Activated naive CD4-positive, alpha-beta T cell treated with anti-CD3 and anti-CD28 coated beads, Interleukin-2, amount 10 ng/mL, durations not matched to agents 7 days and 5 days (primary cell): ENCODE data around the gene JTB.
A peak's percentile ranks its signal among the peaks of the same experiment; 100 is the strongest.

Experiments
- CTCF ChIA-PET: fragments of 350-600 bp; sonication (Branson Sonifier 250); formaldehyde crosslinking; loops from one replicate; lab custom pipeline; 2021; ENCODE audit warnings: antibody characterized with exemption; lab: Charles Lee
- DNase-seq: peaks from one replicate; pipeline ENCODE4 v3.0.0-alpha.2; 2020
- H3K27ac Mint-ChIP-seq: one replicate; pipeline ENCODE4 v1.8.0; 2021; ENCODE audit warnings: mild to moderate bottlenecking, moderate library complexity, mixed read lengths
- H3K27me3 Mint-ChIP-seq: one replicate; pipeline ENCODE4 v1.8.0; 2021; ENCODE audit warnings: mild to moderate bottlenecking, mixed read lengths
- H3K36me3 Mint-ChIP-seq: one replicate; pipeline ENCODE4 v1.8.0; 2021; ENCODE audit warnings: mixed read lengths
- H3K4me1 Mint-ChIP-seq: one replicate; pipeline ENCODE4 v1.8.0; 2021; ENCODE audit warnings: mixed read lengths
- H3K4me3 Mint-ChIP-seq: one replicate; pipeline ENCODE4 v1.8.0; 2021; ENCODE audit warnings: mild to moderate bottlenecking, moderate library complexity, mixed read lengths
- H3K9me3 Mint-ChIP-seq: one replicate; pipeline ENCODE4 v1.8.0; 2021; ENCODE audit warnings: mixed read lengths

Gene JTB

GRCh38 chr1:153957744-153958110 is 19.7 kb downstream of the JTB start:
- H3K36me3 Mint-ChIP-seq: peaks cover 38% of the 10 kb centered on the region
- H3K4me1 Mint-ChIP-seq: peaks cover 70% of the 10 kb centered on the region
- CTCF ChIA-PET: interaction anchor here (0.9 to 2.5 kb wide), 3 partner anchors 10 to 29 kb away, joined by 3 to 10 read pairs (median 6); partner anchors contain the start of genes CREB3L4 and RAB13
- H3K27ac Mint-ChIP-seq: peak overlapping the region; percentile 96
- DNase-seq: peak; percentile 63
- no peaks in the 10 kb centered on the region for H3K9me3 Mint-ChIP-seq
- H3K4me3 Mint-ChIP-seq: peak overlapping the region; percentile 98
- no peaks in the 10 kb centered on the region for H3K27me3 Mint-ChIP-seq

- H3K36me3 Mint-ChIP-seq: peaks cover 40% of the 10 kb centered on the region
- H3K4me1 Mint-ChIP-seq: peaks cover 64% of the 10 kb centered on the region
- CTCF ChIA-PET: interaction anchor here (0.7 to 2.7 kb wide), 6 partner anchors 9 to 188 kb away, joined by 3 to 10 read pairs (median 6); partner anchors contain the start of genes DENND4B, GATAD2B and RAB13
Measured at GRCh38 chr1:153956997-153957715, 20.3 kb downstream of the JTB start.

GRCh38 chr1:153954826-153955225 is 22.6 kb downstream of the JTB start:
- no peak for DNase-seq
- H3K4me3 Mint-ChIP-seq: no peak overlapping the region
- no peaks in the 10 kb centered on the region for H3K27me3 Mint-ChIP-seq
- peaks cover 50% of the 10 kb centered on the region for H3K36me3 Mint-ChIP-seq
- peak overlapping the region; percentile 77 for H3K27ac Mint-ChIP-seq
- CTCF ChIA-PET: interaction anchor here (0.6 to 2.7 kb wide), 2 partner anchors 8 to 10 kb away, joined by 3 to 9 read pairs; partner anchors contain the start of gene DENND4B
- H3K9me3 Mint-ChIP-seq: no peaks in the 10 kb centered on the region
- peaks cover 51% of the 10 kb centered on the region for H3K4me1 Mint-ChIP-seq

More at GRCh38 chr1:153956997-153957715, 20.3 kb downstream of the JTB start:
- no peaks in the 10 kb centered on the region for H3K9me3 Mint-ChIP-seq
- H3K27ac Mint-ChIP-seq: peak overlapping the region; percentile 96
- H3K4me3 Mint-ChIP-seq: peak overlapping the region; percentile 98
- no peaks in the 10 kb centered on the region for H3K27me3 Mint-ChIP-seq
- no peak for DNase-seq

- DNase-seq: no peak
Measured at GRCh38 chr1:153953859-153954365, 23.6 kb downstream of the JTB start.

GRCh38 chr1:153951801-153952200 is 25.7 kb downstream of the JTB start:
- Mint-ChIP-seq H3K36me3 (peaks cover 60% of the 10 kb centered on the region), H3K4me1 (peaks cover 42% of the 10 kb centered on the region), H3K4me3 (no peak overlapping the region), H3K27me3 (no peaks in the 10 kb centered on the region), H3K9me3 (no peaks in the 10 kb centered on the region), H3K27ac (no peak overlapping the region)
- CTCF ChIA-PET: no interaction called here
- no peak for DNase-seq

More at GRCh38 chr1:153953859-153954365, 23.6 kb downstream of the JTB start:
- peak overlapping the region; percentile 22 for H3K4me3 Mint-ChIP-seq
- no peaks in the 10 kb centered on the region for H3K27me3 Mint-ChIP-seq
- peaks cover 51% of the 10 kb centered on the region for H3K36me3 Mint-ChIP-seq
- peaks cover 45% of the 10 kb centered on the region for H3K4me1 Mint-ChIP-seq
- peak overlapping the region; percentile 77 for H3K27ac Mint-ChIP-seq
- CTCF ChIA-PET: no interaction called here
- H3K9me3 Mint-ChIP-seq: no peaks in the 10 kb centered on the region

GRCh38 chr1:153951183-153951582 is 26.3 kb downstream of the JTB start:
- Mint-ChIP-seq H3K27ac (no peak overlapping the region), H3K36me3 (peaks cover 62% of the 10 kb centered on the region), H3K4me3 (no peak overlapping the region), H3K9me3 (no peaks in the 10 kb centered on the region), H3K4me1 (peaks cover 38% of the 10 kb centered on the region), H3K27me3 (no peaks in the 10 kb centered on the region)
- no peak for DNase-seq
- CTCF ChIA-PET: no interaction called here

- peaks cover 36% of the 10 kb centered on the region for H3K4me1 Mint-ChIP-seq
- peaks cover 67% of the 10 kb centered on the region for H3K36me3 Mint-ChIP-seq
- peak within 1 kb of the TSS; percentile 96 for H3K4me3 Mint-ChIP-seq
- peak within 1 kb of the TSS; percentile 99 for H3K27ac Mint-ChIP-seq
- CTCF ChIA-PET: interaction anchor here (0.6 to 3.3 kb wide), 15 partner anchors 9 to 380 kb away, joined by 3 to 23 read pairs (median 4); partner anchors contain the start of genes CREB3L4, GATAD2B, RAB13 and RPS27
- peak; percentile 80 for DNase-seq
- no peaks in the 10 kb centered on the region for H3K9me3 Mint-ChIP-seq
- peaks cover 4% of the 10 kb centered on the region for H3K27me3 Mint-ChIP-seq
Measured at GRCh38 chr1:153946622-153947241, 30.7 kb downstream of the JTB start, which contains the start of gene DENND4B. TSS of gene DENND4B (minus strand) at chr1:153946718. CDS start at chr1:153944374, 2,344 bp downstream.

- Mint-ChIP-seq H3K4me1 (peaks cover 40% of the 10 kb centered on the region), H3K36me3 (peaks cover 65% of the 10 kb centered on the region), H3K27me3 (peaks cover 4% of the 10 kb centered on the region)
Measured at GRCh38 chr1:153945795-153946621, 31.5 kb downstream of the JTB start.

GRCh38 chr1:153945131-153945794 is 32.2 kb downstream of the JTB start:
- DNase-seq: peak; percentile 90
- peaks cover 4% of the 10 kb centered on the region for H3K27me3 Mint-ChIP-seq

More at GRCh38 chr1:153945795-153946621, 31.5 kb downstream of the JTB start:
- H3K27ac Mint-ChIP-seq: peak overlapping the region; percentile 99
- CTCF ChIA-PET: interaction anchor here (0.6 to 3.3 kb wide), 16 partner anchors 10 to 380 kb away, joined by 3 to 23 read pairs (median 4); partner anchors contain the start of genes CREB3L4, GATAD2B, JTB and RAB13
- H3K9me3 Mint-ChIP-seq: no peaks in the 10 kb centered on the region
- peak overlapping the region; percentile 96 for H3K4me3 Mint-ChIP-seq
- DNase-seq: peak; percentile 87

GRCh38 chr1:153944827-153945117 is 32.7 kb downstream of the JTB start:
- Mint-ChIP-seq H3K27ac (peak overlapping the region; percentile 99), H3K27me3 (peaks cover 4% of the 10 kb centered on the region), H3K4me3 (peak overlapping the region; percentile 96), H3K9me3 (no peaks in the 10 kb centered on the region), H3K36me3 (peaks cover 64% of the 10 kb centered on the region), H3K4me1 (peaks cover 43% of the 10 kb centered on the region)
- CTCF ChIA-PET: interaction anchor here (0.7 to 3.3 kb wide), 14 partner anchors 10 to 267 kb away, joined by 3 to 23 read pairs (median 6); partner anchors contain the start of genes CREB3L4, GATAD2B, JTB and RAB13
- DNase-seq: no peak

More at GRCh38 chr1:153945131-153945794, 32.2 kb downstream of the JTB start:
- H3K4me3 Mint-ChIP-seq: peak overlapping the region; percentile 96
- CTCF ChIA-PET: interaction anchor here (0.7 to 3.3 kb wide), 17 partner anchors 9 to 268 kb away, joined by 3 to 23 read pairs (median 6); partner anchors contain the start of genes CREB3L4, GATAD2B, JTB and RAB13
- peak overlapping the region; percentile 99 for H3K27ac Mint-ChIP-seq
- peaks cover 42% of the 10 kb centered on the region for H3K4me1 Mint-ChIP-seq
- H3K9me3 Mint-ChIP-seq: no peaks in the 10 kb centered on the region
- H3K36me3 Mint-ChIP-seq: peaks cover 62% of the 10 kb centered on the region

GRCh38 chr1:153944005-153944826 is 33.3 kb downstream of the JTB start:
- Mint-ChIP-seq H3K36me3 (peaks cover 69% of the 10 kb centered on the region), H3K27me3 (peaks cover 4% of the 10 kb centered on the region), H3K9me3 (no peaks in the 10 kb centered on the region), H3K4me1 (peaks cover 43% of the 10 kb centered on the region), H3K4me3 (peak overlapping the region; percentile 96), H3K27ac (peak overlapping the region; percentile 99)
- CTCF ChIA-PET: interaction anchor here (0.7 to 3.3 kb wide), 13 partner anchors 11 to 267 kb away, joined by 3 to 23 read pairs (median 5); partner anchors contain the start of genes CREB3L4, GATAD2B, JTB and RAB13
- DNase-seq: no peak
